Uterus (tissue), 2 donors: ENCODE data around the gene GRIK3.

Experiments
- POLR2A ChIP-seq, 2 donors: fragments of 450-650 bp; IDR thresholded peaks; one replicate each; pipeline ENCODE4 v1.6.1; 2016; ENCODE audit warnings: antibody characterized with exemption in 2 of 2, mild to moderate bottlenecking in 1 of 2, moderate library complexity in 1 of 2
- TF ChIP-seq, protein P1 (sequence below), 4 experiments: fragments of 200-600 bp in 2 of 4; fragments of 450-650 bp in 2 of 4; sonication (generic) in 2 of 4; IDR thresholded peaks; one replicate each; pipeline ENCODE4 v1.5.1; 2016 to 2019; ENCODE audit warnings: antibody characterized with exemption in 4 of 4, mild to moderate bottlenecking in 2 of 4, moderate library complexity in 1 of 4

DNA sequence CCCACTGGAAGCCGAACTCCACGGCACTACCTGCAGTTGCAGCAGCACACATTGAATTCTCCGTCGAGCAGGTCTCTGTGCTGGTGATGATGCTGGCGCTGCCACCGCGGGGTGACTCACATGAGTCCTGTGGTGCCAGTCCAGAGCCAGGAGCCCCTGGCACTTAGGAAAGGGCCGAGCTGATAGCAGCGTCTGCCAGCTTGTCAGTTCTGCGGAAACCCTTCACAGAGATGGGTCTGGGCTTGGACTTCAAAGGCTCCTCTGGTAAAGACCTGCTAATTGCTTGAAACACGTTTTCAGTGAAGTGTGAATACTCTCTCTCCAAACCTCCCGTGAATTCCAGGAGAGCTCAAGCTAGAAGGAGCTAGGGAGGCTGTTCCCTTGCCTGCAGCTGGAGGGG, 92.2 kb downstream of the GRIK3 start:
- TF ChIP-seq, protein P1, sequence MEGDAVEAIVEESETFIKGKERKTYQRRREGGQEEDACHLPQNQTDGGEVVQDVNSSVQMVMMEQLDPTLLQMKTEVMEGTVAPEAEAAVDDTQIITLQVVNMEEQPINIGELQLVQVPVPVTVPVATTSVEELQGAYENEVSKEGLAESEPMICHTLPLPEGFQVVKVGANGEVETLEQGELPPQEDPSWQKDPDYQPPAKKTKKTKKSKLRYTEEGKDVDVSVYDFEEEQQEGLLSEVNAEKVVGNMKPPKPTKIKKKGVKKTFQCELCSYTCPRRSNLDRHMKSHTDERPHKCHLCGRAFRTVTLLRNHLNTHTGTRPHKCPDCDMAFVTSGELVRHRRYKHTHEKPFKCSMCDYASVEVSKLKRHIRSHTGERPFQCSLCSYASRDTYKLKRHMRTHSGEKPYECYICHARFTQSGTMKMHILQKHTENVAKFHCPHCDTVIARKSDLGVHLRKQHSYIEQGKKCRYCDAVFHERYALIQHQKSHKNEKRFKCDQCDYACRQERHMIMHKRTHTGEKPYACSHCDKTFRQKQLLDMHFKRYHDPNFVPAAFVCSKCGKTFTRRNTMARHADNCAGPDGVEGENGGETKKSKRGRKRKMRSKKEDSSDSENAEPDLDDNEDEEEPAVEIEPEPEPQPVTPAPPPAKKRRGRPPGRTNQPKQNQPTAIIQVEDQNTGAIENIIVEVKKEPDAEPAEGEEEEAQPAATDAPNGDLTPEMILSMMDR (IDR thresholded peaks at IDR 0.05) = no peak
- TF ChIP-seq POLR2A (IDR thresholded peaks at IDR 0.05) = no peak
